GM21515 (cell line): ENCODE results near the gene MICOS13.

Experiments
- ATAC-seq: cut with Tn5 transposase; IDR thresholded peaks from one replicate; pipeline ENCODE4 v1.9.1; 2021; ENCODE audit not compliant: unreplicated experiment

The MICOS13 gene

DNA sequence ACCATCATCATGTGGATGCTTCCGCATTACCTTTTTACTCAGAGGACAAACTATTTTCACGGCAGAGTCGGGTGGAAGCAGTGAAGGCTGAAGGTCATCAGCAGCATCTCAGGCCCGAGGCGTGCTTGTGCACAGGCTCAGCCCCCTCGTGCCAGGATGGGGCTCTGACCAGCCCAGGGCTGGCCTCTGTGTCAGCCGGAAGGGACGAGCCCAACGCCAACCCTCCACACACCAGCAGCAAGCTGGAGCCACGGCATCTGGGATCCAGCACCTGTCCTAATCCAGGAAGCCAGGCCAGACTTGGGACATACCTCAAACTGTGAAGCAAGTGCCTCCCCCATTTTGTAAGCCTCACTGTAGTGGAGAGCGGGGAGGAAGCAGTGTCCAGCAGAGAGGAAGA lies 11.1 kb downstream of the MICOS13 start:
- ATAC-seq = no peak

DNA sequence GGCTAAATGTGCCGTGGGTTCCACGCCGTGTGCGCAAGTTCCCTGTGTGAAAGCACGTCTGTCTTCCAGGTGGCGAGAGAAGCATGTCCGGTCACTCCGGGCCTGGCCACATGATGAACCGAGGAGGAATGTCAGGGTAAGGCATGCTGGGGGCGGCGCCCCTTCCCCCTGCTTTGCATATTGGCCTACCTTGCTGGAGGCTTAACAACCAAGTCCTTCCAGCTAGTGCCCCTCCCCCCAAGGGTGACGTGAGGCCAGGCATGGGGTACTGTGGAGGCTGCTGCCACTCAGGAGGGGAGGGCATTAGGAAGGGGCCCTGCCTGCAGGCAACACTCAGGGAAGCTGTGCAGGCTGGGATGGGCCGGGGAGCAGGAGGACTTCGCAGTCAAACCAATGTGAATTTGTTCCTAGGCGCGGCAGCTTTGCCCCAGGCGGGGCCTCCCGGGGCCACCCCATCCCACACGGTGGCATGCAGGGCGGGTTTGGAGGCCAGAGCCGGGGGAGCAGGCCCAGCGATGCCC lies 12.5 kb downstream of the MICOS13 start:
- no peak for ATAC-seq

DNA sequence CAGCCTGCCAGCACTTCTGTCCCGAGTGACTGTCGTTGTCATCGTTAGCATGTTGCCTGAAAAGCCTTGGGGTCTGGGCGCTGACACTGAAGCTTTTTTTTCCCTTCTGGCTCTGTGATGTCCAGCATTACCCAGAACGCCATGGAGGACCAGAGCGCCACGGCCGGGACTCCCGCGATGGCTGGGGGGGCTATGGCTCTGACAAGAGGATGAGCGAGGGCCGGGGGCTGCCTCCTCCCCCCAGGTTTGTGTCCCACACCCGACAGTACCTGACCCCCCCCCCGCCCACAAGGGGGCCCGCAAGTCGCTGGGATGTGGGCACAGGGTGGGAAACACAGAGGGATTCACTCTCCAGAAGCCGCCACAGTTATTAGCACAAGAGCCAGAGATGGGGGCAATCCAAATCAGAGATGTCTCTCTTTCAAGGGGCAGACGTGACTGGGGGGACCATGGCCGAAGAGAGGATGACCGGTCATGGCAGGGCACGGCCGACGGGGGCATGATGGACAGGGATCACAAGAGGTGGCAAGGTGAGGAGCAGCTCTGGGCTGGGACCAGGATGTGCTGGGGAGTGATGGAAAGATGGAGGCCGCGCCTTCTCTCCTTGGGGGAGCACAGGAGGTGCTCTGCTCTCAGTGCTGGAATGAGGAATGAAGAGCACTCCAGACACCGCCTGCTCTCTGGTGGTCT lies 13.2 kb downstream of the MICOS13 start:
- ATAC-seq = no peak

DNA sequence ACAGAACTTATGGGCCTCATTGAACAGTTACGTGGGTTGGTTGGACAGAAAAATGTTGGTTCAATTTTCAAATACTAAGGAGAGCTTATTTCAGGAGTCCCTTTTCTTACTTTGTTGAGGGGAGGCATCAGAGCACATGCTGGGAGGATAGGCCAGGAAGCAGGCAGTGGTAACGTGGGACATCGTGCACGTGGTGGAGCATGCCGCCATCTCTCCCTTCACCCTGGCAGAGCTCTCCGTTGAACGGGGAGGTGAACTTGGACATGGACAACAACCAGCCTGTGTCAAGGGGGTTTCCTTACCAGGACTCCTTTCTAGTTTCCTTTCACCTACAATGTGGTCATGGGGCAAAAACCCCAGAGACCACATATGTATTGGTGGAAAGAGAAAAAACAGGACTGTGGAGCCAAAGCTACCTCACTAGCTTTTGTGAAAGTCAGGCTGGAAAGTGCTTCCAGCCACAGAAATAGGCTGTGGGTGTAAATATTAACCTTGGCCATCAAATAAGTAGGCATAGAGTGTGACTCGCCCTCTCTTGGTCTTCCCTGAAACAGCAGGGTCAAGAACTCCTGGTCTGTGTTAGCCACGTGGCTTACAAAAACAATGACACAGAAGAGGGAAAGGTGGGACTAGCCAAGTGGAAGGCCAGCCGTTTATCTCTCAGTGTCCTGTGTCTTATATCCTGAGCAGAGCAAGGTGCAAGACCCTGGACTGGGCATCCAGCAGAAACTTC lies 14.4 kb downstream of the MICOS13 start:
- no peak for ATAC-seq

DNA sequence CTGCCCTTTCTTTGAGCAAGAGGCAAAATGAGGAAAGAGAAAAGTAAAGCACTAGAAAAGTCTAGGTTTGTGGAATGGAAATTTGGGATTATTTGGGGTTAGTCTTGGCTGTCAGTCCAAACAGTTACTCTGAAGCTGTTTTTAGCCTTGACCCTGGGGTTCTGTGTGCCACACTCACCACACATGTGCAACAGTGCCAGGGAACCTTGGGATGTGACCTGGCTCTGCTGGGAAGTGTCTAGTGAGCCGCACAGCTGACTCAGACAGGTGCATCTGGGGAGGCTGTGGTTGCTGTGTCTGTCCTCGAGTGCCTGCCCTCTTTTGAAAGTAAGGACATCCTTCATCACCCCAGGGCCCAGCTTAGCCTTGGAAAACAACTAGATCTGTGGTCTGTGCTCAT lies 15.8 kb downstream of the MICOS13 start:
- no peak for ATAC-seq

DNA sequence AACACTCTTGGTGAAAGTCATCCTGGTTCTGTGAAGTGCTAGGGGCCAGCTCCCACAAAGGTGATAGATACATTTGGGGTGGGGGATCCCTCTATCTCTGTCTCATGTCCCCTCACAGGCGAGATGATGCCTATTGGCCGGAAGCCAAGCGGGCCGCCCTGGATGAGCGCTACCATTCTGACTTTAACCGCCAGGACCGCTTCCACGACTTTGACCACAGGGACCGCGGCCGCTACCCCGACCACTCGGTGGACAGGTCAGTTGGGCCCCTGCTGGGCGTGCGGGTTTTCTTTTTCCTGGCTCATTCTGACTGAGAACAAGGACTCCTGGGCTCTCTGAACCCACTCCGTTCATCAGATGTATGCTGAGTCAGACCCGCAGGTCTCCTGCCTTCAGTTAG lies 16.4 kb downstream of the MICOS13 start:
- no peak for ATAC-seq

DNA sequence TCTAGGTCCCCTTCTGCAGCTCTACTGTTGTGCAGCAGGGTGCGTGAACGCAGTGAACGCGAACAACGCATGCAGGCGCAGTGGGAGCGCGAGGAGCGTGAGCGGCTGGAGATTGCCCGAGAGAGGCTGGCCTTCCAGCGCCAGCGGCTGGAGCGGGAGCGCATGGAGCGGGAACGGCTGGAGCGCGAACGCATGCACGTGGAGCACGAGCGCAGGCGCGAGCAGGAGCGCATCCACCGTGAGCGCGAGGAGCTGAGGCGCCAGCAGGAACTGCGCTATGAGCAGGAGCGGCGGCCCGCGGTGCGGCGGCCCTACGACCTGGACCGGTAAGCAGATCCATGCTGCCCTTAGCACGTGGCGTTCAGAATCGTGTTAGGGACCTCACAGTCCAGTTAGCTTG lies 18.8 kb downstream of the MICOS13 start:
- ATAC-seq = no peak

DNA sequence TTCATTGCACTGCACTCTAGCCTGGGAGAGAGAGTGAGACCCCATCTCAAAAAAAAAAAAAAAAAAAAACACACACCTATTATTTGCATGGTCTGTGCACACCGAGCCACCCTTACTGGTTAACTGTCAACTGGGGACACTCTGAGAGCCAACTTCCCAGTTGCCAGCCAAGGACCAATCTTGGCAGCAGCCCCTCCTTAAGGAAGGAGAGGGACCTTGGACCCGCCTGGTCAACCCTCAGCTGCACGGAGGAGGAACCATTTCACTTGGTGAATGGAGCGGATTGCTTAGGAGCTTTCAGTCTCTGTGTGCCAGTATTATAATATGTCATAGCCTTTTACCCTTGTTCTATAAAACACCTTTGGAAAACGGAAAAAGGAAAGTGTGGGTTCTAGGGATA lies 24.9 kb downstream of the MICOS13 start:
- ATAC-seq = no peak

DNA sequence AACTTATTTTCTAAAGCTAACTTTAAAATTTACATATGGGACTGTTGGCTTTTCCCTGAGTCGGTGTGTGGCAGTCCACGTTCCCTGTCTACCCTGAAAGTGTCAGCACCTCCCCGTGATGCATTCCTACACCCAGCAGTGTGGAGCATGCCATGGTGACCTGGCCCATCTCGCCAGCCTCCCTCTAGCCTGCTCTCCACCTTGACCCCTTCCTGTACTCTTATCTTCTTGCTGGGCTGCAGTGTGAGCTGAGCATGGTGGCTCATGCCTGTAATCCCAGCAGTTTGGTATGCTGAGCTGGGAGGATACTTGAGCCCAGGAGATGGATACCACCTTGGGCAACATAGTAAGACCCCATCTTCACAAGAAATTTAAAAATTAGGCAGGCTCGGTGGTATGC lies 25.4 kb downstream of the MICOS13 start:
- no peak for ATAC-seq

DNA sequence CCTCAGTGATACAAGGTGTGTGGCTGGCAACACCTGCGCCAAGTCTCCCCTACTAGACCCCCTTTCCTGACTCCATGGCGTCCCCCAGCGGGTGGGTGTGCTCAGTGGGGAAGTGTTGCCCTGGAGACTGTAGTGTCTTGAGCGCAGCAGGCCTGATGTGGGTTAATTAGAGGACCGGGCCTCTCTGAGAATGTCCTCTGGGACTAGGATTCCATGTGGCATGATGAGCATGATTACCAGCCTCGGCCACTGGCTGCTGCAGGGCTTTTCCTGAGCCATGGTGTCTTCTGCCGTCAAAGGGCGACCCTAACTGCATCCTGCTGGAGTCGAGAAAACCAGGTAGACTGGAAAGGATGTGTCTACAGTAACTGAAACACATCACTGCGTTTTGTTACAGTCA lies 28.1 kb downstream of the MICOS13 start:
- no peak for ATAC-seq

DNA sequence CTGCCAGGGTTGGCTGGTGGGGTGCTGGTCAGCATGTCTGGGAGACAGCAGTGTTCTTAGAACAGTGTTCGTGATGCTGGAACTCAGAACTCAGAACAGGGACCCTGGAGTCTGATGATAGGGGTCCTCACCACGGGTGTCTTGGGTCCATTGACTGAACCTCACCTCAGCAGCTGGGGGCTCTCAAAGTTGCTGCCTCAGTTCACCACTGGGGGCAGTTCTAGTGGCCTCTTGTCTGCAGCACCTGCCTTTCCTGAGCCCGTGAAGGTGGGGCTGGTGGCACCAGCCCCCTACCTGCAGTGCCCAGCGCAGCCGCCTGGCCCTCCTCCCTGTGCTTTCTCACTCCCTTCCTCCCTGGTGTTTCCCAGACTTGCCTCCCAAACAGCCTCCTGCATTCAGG lies 29.0 kb downstream of the MICOS13 start:
- ATAC-seq = no peak

DNA sequence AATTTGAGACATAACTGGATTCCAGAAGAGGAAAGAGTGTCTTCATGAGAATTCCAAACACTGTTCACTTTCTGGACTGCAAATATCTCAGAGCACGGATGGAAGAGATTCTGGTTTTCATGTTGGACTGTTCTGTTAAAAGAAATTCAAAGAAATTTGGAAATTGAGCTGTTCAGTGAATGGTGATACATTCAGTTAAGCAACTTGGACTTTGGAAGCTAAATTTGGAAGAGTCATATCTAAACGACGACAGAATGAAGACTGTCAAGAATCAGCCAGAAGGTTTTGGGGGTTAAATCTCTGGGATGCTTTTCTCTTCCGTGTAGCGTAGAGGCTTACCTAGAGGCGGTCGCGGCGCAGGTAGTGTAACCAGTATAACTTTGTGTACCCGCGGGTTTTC lies 31.9 kb downstream of the MICOS13 start:
- no peak for ATAC-seq

DNA sequence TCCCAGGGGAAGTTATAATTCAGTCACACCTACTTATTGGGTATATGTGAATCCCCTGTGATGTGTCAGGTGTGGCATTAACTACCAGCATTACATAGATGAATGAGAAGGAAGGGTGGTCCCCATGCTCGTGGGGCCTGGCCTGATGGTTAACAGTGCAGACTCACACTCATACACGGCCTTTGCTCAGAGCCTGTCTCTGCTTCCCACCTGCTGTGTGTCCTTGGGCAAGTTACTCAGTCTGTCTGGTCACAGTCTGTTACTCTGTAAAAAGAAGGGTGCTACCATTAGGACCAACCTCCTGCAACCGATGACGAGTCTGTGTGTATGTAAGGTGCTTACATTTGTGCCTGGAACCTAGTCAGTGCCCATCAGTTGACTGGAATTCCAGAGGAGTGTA lies 33.6 kb downstream of the MICOS13 start:
- ATAC-seq = no peak

DNA sequence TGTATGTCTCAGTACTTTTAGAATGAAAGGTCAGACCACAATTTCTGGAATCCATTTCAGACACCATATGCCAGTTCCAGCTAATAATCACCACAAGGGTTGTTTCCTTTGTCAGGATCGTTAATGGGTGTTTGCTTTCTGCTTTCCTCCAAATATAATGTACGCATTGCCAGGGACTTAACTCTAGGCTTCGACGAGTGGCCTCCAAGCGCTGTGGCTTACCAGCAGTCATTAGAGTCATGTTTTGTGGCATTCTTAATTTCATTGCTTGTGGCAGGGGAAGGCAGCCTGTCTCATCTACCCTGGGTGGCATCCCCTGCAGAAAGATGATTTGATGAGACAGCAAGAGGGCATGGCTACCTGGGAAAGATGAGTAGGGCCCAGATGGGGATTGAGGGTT lies 34.9 kb downstream of the MICOS13 start:
- ATAC-seq = no peak

DNA sequence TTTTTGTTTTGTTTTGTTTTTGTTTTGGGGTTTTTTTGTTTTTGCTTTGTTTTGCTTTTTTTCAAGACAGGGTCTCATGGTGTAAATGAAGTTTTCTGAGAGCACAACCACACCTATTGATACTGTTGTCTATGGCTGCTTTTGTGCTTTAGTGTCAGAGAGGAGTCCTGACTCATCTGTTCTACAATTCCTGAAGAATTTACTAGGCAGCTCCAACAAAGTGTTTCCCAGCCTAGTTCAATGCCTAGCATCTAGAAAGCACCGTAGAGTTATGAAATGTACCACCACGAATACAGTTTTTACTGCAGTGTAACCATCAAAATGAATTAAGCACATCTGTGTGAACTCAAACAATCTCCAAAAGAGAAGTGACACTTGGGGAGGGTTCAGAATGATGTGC lies 36.3 kb downstream of the MICOS13 start:
- no peak for ATAC-seq

DNA sequence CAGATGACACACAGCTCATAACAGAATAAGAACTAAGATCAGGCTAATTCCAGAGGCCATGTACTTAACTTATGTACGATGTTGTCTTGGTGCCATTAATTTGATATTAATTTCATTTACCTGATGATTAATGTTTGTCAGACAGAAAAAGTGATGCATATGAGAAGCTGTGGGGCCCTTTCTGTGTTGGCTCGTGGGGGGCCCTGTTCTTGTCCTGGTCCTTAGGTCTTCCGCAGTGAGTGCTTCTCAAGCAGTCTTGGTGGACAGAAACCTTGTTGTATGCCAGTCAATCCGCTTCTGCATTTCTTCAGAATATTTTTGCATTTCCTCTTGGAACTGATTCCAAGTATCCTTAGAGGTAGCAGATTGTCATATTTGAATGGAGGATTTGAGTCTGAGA lies 37.3 kb downstream of the MICOS13 start:
- no peak for ATAC-seq

DNA sequence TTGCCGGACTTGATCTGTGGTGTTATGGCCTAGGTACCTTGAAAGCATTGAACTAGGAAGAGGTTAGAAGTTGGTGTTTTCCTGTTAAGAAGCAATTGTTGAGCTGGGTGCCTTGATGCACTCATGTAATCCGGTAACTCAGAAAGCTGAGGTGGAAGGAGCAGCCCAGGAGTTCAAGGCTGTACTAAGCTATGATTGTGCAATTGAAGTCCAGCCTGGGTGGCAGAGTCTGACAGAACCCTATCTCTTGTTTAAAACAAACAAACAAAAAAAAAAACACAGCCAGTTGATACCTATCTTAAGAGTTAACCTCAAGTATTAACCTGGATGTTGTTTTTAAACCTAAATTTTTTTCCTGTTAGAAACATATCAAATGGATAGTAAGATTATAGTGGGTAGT lies 38.1 kb downstream of the MICOS13 start:
- no peak for ATAC-seq

DNA sequence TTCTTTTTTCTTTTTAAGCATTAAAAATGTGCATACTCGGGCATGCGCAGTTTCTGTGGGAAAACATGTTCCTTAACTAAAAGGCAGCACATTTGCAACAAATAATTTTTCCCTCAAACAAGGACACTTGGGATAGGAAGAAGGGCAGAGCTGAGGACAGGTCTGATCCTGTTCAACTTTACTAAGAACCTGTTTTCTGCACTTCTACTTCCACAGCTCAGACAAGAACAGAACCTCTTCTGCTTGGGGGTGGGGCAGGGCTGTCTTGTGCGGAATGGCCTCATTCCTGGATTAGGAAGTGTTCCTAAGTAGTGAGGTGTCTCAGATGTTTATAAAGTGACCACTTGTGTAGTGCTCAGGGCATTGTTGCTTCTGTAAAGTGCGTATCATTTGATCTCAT lies 39.1 kb downstream of the MICOS13 start:
- no peak for ATAC-seq

DNA sequence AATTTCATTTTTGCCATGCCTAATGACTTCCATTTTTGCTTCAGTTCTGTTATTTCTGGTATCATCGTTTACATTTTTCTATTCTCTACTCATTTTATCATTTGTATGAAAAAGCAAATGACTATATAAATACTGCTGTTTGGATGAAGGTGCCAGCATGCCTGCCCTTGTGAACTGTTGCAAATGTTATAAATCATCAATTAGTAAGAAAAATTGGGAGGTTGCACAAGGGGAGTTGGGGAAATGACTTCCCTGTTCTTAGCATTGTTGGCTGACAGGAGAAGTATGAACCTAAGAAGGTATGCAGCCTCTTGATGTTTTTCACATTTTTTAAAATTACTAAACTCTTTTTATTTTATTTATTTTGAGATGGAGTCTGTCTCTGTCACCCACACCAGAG lies 42.3 kb downstream of the MICOS13 start:
- no peak for ATAC-seq

DNA sequence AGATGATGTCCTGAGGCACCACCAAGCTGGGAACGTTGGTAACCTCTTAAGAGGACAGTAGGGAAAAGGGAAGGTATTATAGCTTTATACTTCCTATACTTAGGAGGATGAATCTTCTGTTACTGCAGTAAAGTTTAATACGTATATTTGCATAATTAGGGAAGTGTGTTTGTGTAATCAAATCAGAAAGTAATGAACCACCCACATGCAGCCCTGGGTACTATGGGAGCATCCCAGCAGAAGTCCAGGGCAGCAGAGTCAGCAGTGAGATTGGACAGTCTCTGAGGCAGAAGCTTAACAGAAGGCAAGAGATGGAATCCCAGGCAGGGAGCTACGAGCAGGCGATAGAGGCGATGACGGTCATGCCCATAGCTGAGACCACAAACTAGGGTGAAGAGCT lies 44.9 kb downstream of the MICOS13 start:
- no peak for ATAC-seq

DNA sequence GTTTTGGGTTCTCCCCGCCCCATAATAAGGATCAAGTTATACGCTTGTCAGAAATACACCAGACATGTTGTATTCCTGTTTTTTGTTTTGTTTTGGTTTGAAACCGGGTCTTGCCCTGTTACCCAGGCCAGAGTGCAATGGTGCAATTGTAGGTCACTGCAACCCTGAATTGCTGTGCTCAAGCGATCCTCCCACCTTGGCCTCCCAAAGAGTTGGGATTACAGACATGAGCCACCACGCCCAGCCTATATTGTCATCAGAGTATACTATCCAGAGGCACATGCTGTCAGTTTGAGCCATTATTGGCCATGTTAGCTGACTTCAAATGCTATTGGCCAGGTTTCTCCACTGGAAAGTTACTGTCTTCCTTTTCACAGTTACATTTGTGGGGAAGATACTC lies 47.7 kb downstream of the MICOS13 start:
- no peak for ATAC-seq

DNA sequence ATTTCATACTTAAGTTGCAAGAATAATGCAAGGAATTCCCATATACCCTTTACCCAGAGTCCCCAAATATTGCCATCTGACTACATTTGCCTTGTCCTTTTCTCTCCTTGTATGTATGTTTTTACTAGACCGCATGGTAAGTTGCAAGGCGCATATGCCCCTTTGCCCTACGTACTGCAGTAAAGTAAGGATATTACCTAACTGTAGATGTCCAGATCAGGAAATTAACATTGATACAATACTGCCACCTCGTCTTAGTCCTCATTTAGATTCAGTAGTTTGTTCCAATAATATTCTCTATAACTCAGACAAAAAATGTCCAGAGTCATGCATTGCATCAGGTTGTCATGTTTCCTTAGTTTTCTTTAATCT lies 48.1 kb downstream of the MICOS13 start:
- ATAC-seq = no peak
